Peyer's patch (tissue), 4 donors: ENCODE data around the gene RAB31. TPM values are rescaled to one million over a fixed set of nuclear protein-coding genes. Genes with fewer than 3 reads are reported as not detected.

Experiments used
- DNase-seq, 3 donors: peaks; one replicate each; pipeline ENCODE4 v3.0.0-alpha.2; 2017 to 2019
- H3K27ac ChIP-seq, 4 donors: fragments of 200-600 bp; sonication (generic); one replicate each; pipeline ENCODE4 v1.5.1; 2016 to 2019
- H3K27me3 ChIP-seq, 2 donors: fragments of 200-600 bp; sonication (generic); one replicate each; pipeline ENCODE4 v1.5.1; 2019
- H3K36me3 ChIP-seq, 3 donors: fragments of 200-600 bp; sonication (generic); one replicate each; pipeline ENCODE4 v1.5.1; 2016 to 2019
- H3K4me1 ChIP-seq, 4 donors: fragments of 200-600 bp; sonication (generic); one replicate each; pipeline ENCODE4 v1.5.1; 2016 to 2019
- H3K4me3 ChIP-seq, 4 donors: fragments of 200-600 bp; sonication (generic); 1 replicate in 3 of 4; 2 replicates in 1 of 4; pipeline ENCODE4 v1.5.1; 2016 to 2019; ENCODE audit warnings: mild to moderate bottlenecking in 1 of 4
- H3K9me3 ChIP-seq, 4 donors: fragments of 200-600 bp; sonication (generic); one replicate each; pipeline ENCODE4 v1.5.1; 2016 to 2019; ENCODE audit warnings: mild to moderate bottlenecking in 1 of 4
- CTCF ChIP-seq, 6 experiments: fragments of 450-650 bp in 4 of 6; fragments of 200-600 bp in 2 of 6; sonication (generic) in 1 of 6; IDR thresholded peaks; one replicate each; pipeline ENCODE4 v1.5.1; 2017 to 2019; ENCODE audit warnings: antibody characterized with exemption in 6 of 6, mild to moderate bottlenecking in 3 of 6, moderate library complexity in 1 of 6
- POLR2A ChIP-seq, 2 donors: fragments of 450-650 bp; IDR thresholded peaks; one replicate each; pipeline ENCODE4 v1.5.1; 2017; ENCODE audit warnings: antibody characterized with exemption in 2 of 2, mild to moderate bottlenecking in 2 of 2, moderate library complexity in 2 of 2
- total RNA-seq, 4 donors: library from RNA; depleted of rRNA; stranded (reverse); fragments of >200 nt; gene quantifications; one replicate each; pipeline ENCODE4 v1.1.0, GENCODE V29; 2016

The RAB31 gene
- total RNA-seq, 4 donors from 2014 or later: 6.2 to 66.8 (median 17.7) TPM

- Histone ChIP-seq H3K27ac (no peak overlapping the region), H3K36me3 (no peaks in the 10 kb centered on the region), H3K4me1 (no peaks in the 10 kb centered on the region), H3K9me3 (no peaks in the 10 kb centered on the region), H3K4me3 (no peak overlapping the region), H3K27me3 (no peaks in the 10 kb centered on the region)
- no peak for TF ChIP-seq CTCF (IDR thresholded peaks at IDR 0.05)
- no peak for TF ChIP-seq POLR2A (IDR thresholded peaks at IDR 0.05)
- no peak for DNase-seq
Measured at GRCh38 chr18:9839853-9840252, 131.8 kb downstream of the RAB31 start.

- H3K27me3 ChIP-seq: no peaks in the 10 kb centered on the region
- H3K36me3 ChIP-seq: no peaks in the 10 kb centered on the region
- H3K4me3 ChIP-seq: no peak overlapping the region
- no peak overlapping the region for H3K27ac ChIP-seq
- H3K9me3 ChIP-seq: no peaks in the 10 kb centered on the region
- DNase-seq: no peak
- H3K4me1 ChIP-seq: no peaks in the 10 kb centered on the region
- no peak for TF ChIP-seq CTCF (IDR thresholded peaks at IDR 0.05)
- TF ChIP-seq POLR2A (IDR thresholded peaks at IDR 0.05): no peak
Measured at GRCh38 chr18:9841752-9842151, 133.7 kb downstream of the RAB31 start.

GRCh38 chr18:9842448-9842847 lies 134.3 kb downstream of the RAB31 start:
- no peak overlapping the region for H3K27ac ChIP-seq
- H3K9me3 ChIP-seq: no peaks in the 10 kb centered on the region
- H3K36me3 ChIP-seq: no peaks in the 10 kb centered on the region
- H3K27me3 ChIP-seq: no peaks in the 10 kb centered on the region
- no peak for TF ChIP-seq CTCF (IDR thresholded peaks at IDR 0.05)
- no peak for TF ChIP-seq POLR2A (IDR thresholded peaks at IDR 0.05)
- no peak overlapping the region for H3K4me3 ChIP-seq
- DNase-seq: no peak
- no peaks in the 10 kb centered on the region for H3K4me1 ChIP-seq

GRCh38 chr18:9845256-9845655 lies 137.2 kb downstream of the RAB31 start:
- Histone ChIP-seq H3K4me3 (no peak overlapping the region), H3K9me3 (no peaks in the 10 kb centered on the region), H3K27ac (no peak overlapping the region), H3K27me3 (no peaks in the 10 kb centered on the region), H3K36me3 (no peaks in the 10 kb centered on the region), H3K4me1 (no peaks in the 10 kb centered on the region)
- DNase-seq: no peak
- TF ChIP-seq CTCF (IDR thresholded peaks at IDR 0.05) (no peak), POLR2A (IDR thresholded peaks at IDR 0.05) (no peak)

- H3K27me3 ChIP-seq: no peaks in the 10 kb centered on the region
- H3K27ac ChIP-seq: peak overlapping the region in 2 of 4 donors; percentile 28 to 59
- no peaks in the 10 kb centered on the region for H3K4me1 ChIP-seq
- H3K9me3 ChIP-seq: no peaks in the 10 kb centered on the region
- no peak for DNase-seq
- TF ChIP-seq POLR2A (IDR thresholded peaks at IDR 0.05) (no peak), CTCF (IDR thresholded peaks at IDR 0.05) (no peak)
- no peaks in the 10 kb centered on the region for H3K36me3 ChIP-seq
- no peak overlapping the region for H3K4me3 ChIP-seq
Measured at GRCh38 chr18:9846162-9846925, 138.2 kb downstream of the RAB31 start.
